LNCaP clone FGC (cell line): ENCODE results near the gene DCAF12L1.

Experiments used
- DNase-seq: peaks from one replicate; pipeline ENCODE4 v3.0.0-alpha.2; 2011; ENCODE audit warnings: low read depth
- H3K4me3 ChIP-seq: 2 replicates; pipeline ENCODE4 v1.5.1; 2011; ENCODE audit warnings: mild to moderate bottlenecking, low read depth, low read length, control low read depth
- CTCF ChIP-seq: IDR thresholded peaks from 2 replicates; pipeline ENCODE4 v1.5.1; 2012; ENCODE audit warnings: mild to moderate bottlenecking; ENCODE audit not compliant: control insufficient read depth, insufficient read depth; ENCODE audit errors: extremely low read depth

DCAF12L1 gene

GRCh38 chrX:126552313-126553022 is at the start of gene DCAF12L1:
Gene DCAF12L1 (minus strand): TSS chrX:126552814. CDS start chrX:126552608, 206 bp downstream.
- no peak for TF ChIP-seq CTCF
- no peak within 1 kb of the TSS for H3K4me3 ChIP-seq
- no peak for DNase-seq

GRCh38 chrX:126580877-126581276 is 28.3 kb upstream of the DCAF12L1 start:
- DNase-seq = no peak
- H3K4me3 ChIP-seq = no peak overlapping the region
- no peak for TF ChIP-seq CTCF

- no peak overlapping the region for H3K4me3 ChIP-seq
- DNase-seq = no peak
- no peak for TF ChIP-seq CTCF
Measured at GRCh38 chrX:126575911-126576310, 23.3 kb upstream of the DCAF12L1 start.

GRCh38 chrX:126557151-126557550 is 4.5 kb upstream of the DCAF12L1 start:
- no peak for DNase-seq
- no peak for TF ChIP-seq CTCF
- H3K4me3 ChIP-seq = no peak overlapping the region

- no peak for DNase-seq
- H3K4me3 ChIP-seq = no peak overlapping the region
- no peak for TF ChIP-seq CTCF
Measured at GRCh38 chrX:126551725-126552312, 795 bp downstream of the DCAF12L1 start.

- DNase-seq = no peak
- no peak for TF ChIP-seq CTCF
- H3K4me3 ChIP-seq = no peak overlapping the region
Measured at GRCh38 chrX:126551306-126551705, 1.3 kb downstream of the DCAF12L1 start.
